Endothelial cell of umbilical vein (primary cell): ENCODE data around the gene AQP12A. TPM values are rescaled to one million over a fixed set of nuclear protein-coding genes. Genes with fewer than 3 reads are reported as not detected.

Source experiments
- BruUV-seq: library from RNA; stranded (reverse); fragments of 400-500 nt; replicated peaks from 2 replicates; lab custom pipeline; 2021; lab: Mats Ljungman, UMichigan
- CTCF ChIA-PET: fragments of 300-600, 350-600 bp; sonication (Branson Sonifier 250); formaldehyde crosslinking; loops from one replicate; lab custom pipeline; 2021; ENCODE audit warnings: antibody characterized with exemption, inconsistent platforms; lab: Charles Lee
- POLR2A ChIA-PET: fragments of 300-600, 350-600 bp; sonication (Branson Sonifier 250); formaldehyde crosslinking; loops from one replicate; lab custom pipeline; 2021; ENCODE audit warnings: antibody characterized with exemption, inconsistent platforms; lab: Charles Lee
- DNase-seq: peaks from one replicate; pipeline ENCODE4 v3.0.0-alpha.2; 2011; ENCODE audit warnings: low read depth, low spot score
- FAIRE-seq: peaks from 2 replicates; lab custom pipeline; 2011; peaks lifted over from hg19 to GRCh38; lab: Jason Lieb, UNC
- H2AFZ ChIP-seq: 2 replicates; pipeline ENCODE4 v1.6.0; 2012; ENCODE audit warnings: low read depth, low read length, control low read depth, inconsistent platforms
- H3K27ac ChIP-seq: 2 replicates; pipeline ENCODE4 v1.5.1; 2011; ENCODE audit warnings: low read depth, mild to moderate bottlenecking, control low read depth, low read length, moderate library complexity; ENCODE audit not compliant: insufficient read depth
- H3K27me3 ChIP-seq, 2 experiments: 2 replicates each; pipeline versions ENCODE4 v1.6.0 to v1.6.1; 2011; ENCODE audit warnings: low read length in 2 of 2, mixed read lengths in 1 of 2; ENCODE audit not compliant: control insufficient read depth in 2 of 2, insufficient read depth in 2 of 2
- H3K36me3 ChIP-seq, 2 experiments: 2 replicates in 1 of 2; 3 replicates in 1 of 2; pipeline ENCODE4 v1.5.1; 2011; ENCODE audit warnings: low read length in 2 of 2, mild to moderate bottlenecking in 1 of 2, moderate library complexity in 1 of 2; ENCODE audit not compliant: control insufficient read depth in 2 of 2, insufficient read depth in 2 of 2; ENCODE audit errors: extremely low read depth in 1 of 2
- H3K4me1 ChIP-seq: 3 replicates; pipeline ENCODE4 v1.5.1; 2011; ENCODE audit warnings: mild to moderate bottlenecking, low read length; ENCODE audit not compliant: control insufficient read depth, insufficient read depth; ENCODE audit errors: extremely low read depth
- H3K4me2 ChIP-seq: 2 replicates; pipeline ENCODE4 v1.6.1; 2011; ENCODE audit warnings: low read length, control low read depth, mixed read lengths; ENCODE audit not compliant: insufficient read depth
- H3K4me3 ChIP-seq, 3 experiments: fragments of 200-600 bp in 1 of 3; sonication (generic), shearing (Covaris generic) in 1 of 3; replicated peaks in 1 of 3; 2 replicates each; pipeline ENCODE4 v1.5.1; 2011 to 2016; ENCODE audit warnings: control low read depth in 3 of 3, low read length in 3 of 3, mild to moderate bottlenecking in 2 of 3, inconsistent platforms in 1 of 3, low read depth in 1 of 3, moderate library complexity in 1 of 3; ENCODE audit not compliant: insufficient read depth in 1 of 3
- H3K79me2 ChIP-seq: 2 replicates; pipeline ENCODE4 v1.6.0; 2012; ENCODE audit warnings: low read length, inconsistent platforms; ENCODE audit not compliant: control insufficient read depth, insufficient read depth
- H3K9ac ChIP-seq: replicated peaks from 2 replicates; pipeline ENCODE3; 2011; ENCODE audit warnings: low read length, control low read depth; ENCODE audit not compliant: insufficient read depth; ENCODE audit errors: extremely low read depth
- H3K9me1 ChIP-seq: replicated peaks from 3 replicates; pipeline ENCODE4 v1.6.0; 2011; ENCODE audit warnings: mild to moderate bottlenecking, low read length; ENCODE audit not compliant: control insufficient read depth, insufficient read depth; ENCODE audit errors: extremely low read depth
- H3K9me3 ChIP-seq: replicated peaks from 2 replicates; pipeline ENCODE4 v1.5.1; 2012; ENCODE audit warnings: low read length, inconsistent platforms; ENCODE audit not compliant: control insufficient read depth, insufficient read depth
- H4K20me1 ChIP-seq: replicated peaks from 2 replicates; pipeline ENCODE3; 2011; ENCODE audit warnings: mild to moderate bottlenecking, low read length; ENCODE audit not compliant: control insufficient read depth, insufficient read depth; ENCODE audit errors: extremely low read depth
- EZH2 ChIP-seq: IDR thresholded peaks from 2 replicates; pipeline ENCODE4 v1.6.1; 2012; ENCODE audit warnings: borderline replicate concordance, low read depth, mild to moderate bottlenecking, moderate library complexity, low read length, inconsistent platforms; ENCODE audit not compliant: severe bottlenecking
- FOS ChIP-seq: IDR thresholded peaks from 2 replicates; pipeline ENCODE4 v1.6.1; 2011; ENCODE audit warnings: mild to moderate bottlenecking, low read length, moderate library complexity, borderline replicate concordance; ENCODE audit not compliant: insufficient read depth
- GATA2 ChIP-seq: IDR thresholded peaks from 2 replicates; pipeline ENCODE4 v1.7.0; 2011; ENCODE audit warnings: low read depth, mild to moderate bottlenecking, moderate library complexity, mixed read lengths, low read length; ENCODE audit not compliant: insufficient read length, insufficient read depth
- MYC ChIP-seq: IDR thresholded peaks from one replicate; pipeline ENCODE4 v1.6.1; 2011; ENCODE audit warnings: mild to moderate bottlenecking, low read depth, low read length
- POLR2A ChIP-seq: IDR thresholded peaks from 2 replicates; pipeline ENCODE4 v1.6.1; 2012; ENCODE audit warnings: low read depth, mild to moderate bottlenecking, control low read depth, low read length
- POLR2AphosphoS5 ChIP-seq: IDR thresholded peaks from 2 replicates; pipeline ENCODE4 v1.6.1; 2012; ENCODE audit warnings: low read depth, mild to moderate bottlenecking, control low read depth, low read length, moderate library complexity; ENCODE audit not compliant: insufficient read depth
- dilution Hi-C: fragments of 300-500 bp; cut with MboI; formaldehyde crosslinking; loops from one replicate; pipeline ENCODE4 v1.15.0; 2019; ENCODE audit warnings: low sequenced_read_pairs; ENCODE audit not compliant: extremely low pct_ligation_motif_present
- intact Hi-C: fragments of 100-400 bp; cut with micrococcal nuclease; formaldehyde crosslinking; loops from one replicate; pipeline ENCODE4 v1.10.0; 2022
- polyA plus RNA-seq, 4 experiments: library from polyadenylated mRNA; depleted of rRNA in 3 of 4; stranded (reverse) in 3 of 4; unstranded in 1 of 4; fragments of >200 nt; gene quantifications; 2 replicates each; pipeline versions ENCODE4 v1.2.1 to v1.2.3, GENCODE V29; 2011 to 2012; ENCODE audit warnings: missing spikeins in 1 of 4
- total RNA-seq: library from RNA; stranded (reverse); gene quantifications from 2 replicates; pipeline ENCODE4 v1.2.3, GENCODE V29; 2021
- TF ChIP-seq, protein P1 (sequence below), 2 donors: IDR thresholded peaks; 1 replicate in 1 of 2; 2 replicates in 1 of 2; pipeline ENCODE4 v1.5.1; 2011; ENCODE audit warnings: low read length in 2 of 2, mild to moderate bottlenecking in 2 of 2, moderate library complexity in 2 of 2, control low read depth in 1 of 2, inconsistent platforms in 1 of 2, low read depth in 1 of 2; ENCODE audit not compliant: insufficient read depth in 1 of 2; ENCODE audit errors: extremely low read depth in 1 of 2
- TF ChIP-seq, protein P2 (sequence below): IDR thresholded peaks from 2 replicates; pipeline ENCODE4 v1.6.1; 2011; ENCODE audit not compliant: insufficient read depth, insufficient read length

Gene AQP12A
- total and polyA plus RNA-seq, 2 donors (not counting 3 experiments of a cell fraction or from before 2014, with no cell fraction given), result not detected

DNA sequence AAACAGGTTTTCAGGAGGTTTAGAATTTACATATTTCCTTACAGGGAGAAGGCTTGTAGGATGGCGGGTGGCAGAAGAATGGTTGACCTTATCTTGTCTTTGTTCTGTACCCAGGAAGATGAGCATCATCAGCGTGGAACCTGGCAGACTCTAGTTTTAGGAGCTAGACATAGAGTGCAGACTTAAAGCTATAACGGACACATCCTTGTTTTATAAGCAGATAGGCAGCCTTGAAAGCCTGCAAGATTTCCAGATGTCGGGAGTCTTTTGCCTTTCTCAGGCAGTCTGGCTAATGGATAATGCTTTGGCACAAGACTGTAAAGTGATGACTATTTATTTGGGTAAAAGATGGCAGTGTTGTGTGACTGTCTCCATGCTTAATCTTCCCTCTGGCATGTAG, 20.7 kb upstream of the AQP12A start:
- TF ChIP-seq POLR2AphosphoS5 (no peak), EZH2 (no peak), MYC (no peak), GATA2 (no peak), POLR2A (no peak), FOS (no peak)
- TF ChIP-seq, protein P1, sequence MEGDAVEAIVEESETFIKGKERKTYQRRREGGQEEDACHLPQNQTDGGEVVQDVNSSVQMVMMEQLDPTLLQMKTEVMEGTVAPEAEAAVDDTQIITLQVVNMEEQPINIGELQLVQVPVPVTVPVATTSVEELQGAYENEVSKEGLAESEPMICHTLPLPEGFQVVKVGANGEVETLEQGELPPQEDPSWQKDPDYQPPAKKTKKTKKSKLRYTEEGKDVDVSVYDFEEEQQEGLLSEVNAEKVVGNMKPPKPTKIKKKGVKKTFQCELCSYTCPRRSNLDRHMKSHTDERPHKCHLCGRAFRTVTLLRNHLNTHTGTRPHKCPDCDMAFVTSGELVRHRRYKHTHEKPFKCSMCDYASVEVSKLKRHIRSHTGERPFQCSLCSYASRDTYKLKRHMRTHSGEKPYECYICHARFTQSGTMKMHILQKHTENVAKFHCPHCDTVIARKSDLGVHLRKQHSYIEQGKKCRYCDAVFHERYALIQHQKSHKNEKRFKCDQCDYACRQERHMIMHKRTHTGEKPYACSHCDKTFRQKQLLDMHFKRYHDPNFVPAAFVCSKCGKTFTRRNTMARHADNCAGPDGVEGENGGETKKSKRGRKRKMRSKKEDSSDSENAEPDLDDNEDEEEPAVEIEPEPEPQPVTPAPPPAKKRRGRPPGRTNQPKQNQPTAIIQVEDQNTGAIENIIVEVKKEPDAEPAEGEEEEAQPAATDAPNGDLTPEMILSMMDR (IDR thresholded peaks at IDR 0.05; ENCODE audit: extremely low read depth in 1 of 2, insufficient read depth in 1 of 2, low read depth in 1 of 2, low read length in 2 of 2), result no peak
- TF ChIP-seq, protein P2, sequence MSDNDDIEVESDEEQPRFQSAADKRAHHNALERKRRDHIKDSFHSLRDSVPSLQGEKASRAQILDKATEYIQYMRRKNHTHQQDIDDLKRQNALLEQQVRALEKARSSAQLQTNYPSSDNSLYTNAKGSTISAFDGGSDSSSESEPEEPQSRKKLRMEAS, result no peak
- Histone ChIP-seq H3K9me3 (no peaks in the 10 kb centered on the region), H3K4me1 (no peaks in the 10 kb centered on the region), H3K9me1 (no peaks in the 10 kb centered on the region), H3K4me2 (no peak overlapping the region), H3K36me3 (no peaks in the 10 kb centered on the region), H3K4me3 (no peak overlapping the region), H3K9ac (no peak overlapping the region), H2AFZ (no peak overlapping the region), H3K79me2 (no peaks in the 10 kb centered on the region), H3K27me3 (peaks cover 5 to 10% of the 10 kb centered on the region in 2 experiments), H3K27ac (no peak overlapping the region), H4K20me1 (no peaks in the 10 kb centered on the region)
- no TSS peak for BruUV-seq
- intact Hi-C loops, result no loop called here
- FAIRE-seq, result no peak
- ChIA-PET CTCF (interaction anchor here (1.4 kb wide), 1 partner anchor 170 kb away, joined by 3 read pairs; no protein-coding TSS in a partner anchor), POLR2A (no interaction called here)
- dilution Hi-C loops, result no loop called here
- DNase-seq, result no peak
